Measurements from ENCODE around the gene ATP2B2.

- TF ChIP-seq CTCF (IDR thresholded peaks at IDR 0.05 in 4 of 5, conservative IDR thresholded peaks at IDR 0.05 in 1 of 5) (no peak), POLR2A (IDR thresholded peaks at IDR 0.05) (no peak)
Observed at GRCh38 chr3:10473581-10474274, 31.7 kb downstream of the ATP2B2 start.
